WTC11 (cell line): ENCODE data around the gene UMODL1. TPM values are rescaled to one million over a fixed set of nuclear protein-coding genes. Genes with fewer than 3 reads are reported as not detected.

Experiments
- ATAC-seq: fragments of 200-7000 bp; cut with Tn5 transposase; 2 replicates; pipeline ENCODE4 v1.10.0; 2021; ENCODE audit warnings: mild to moderate bottlenecking, moderate library complexity
- CTCF ChIA-PET: fragments of 300-600 bp; sonication (Branson Sonifier 250); formaldehyde crosslinking; loops from one replicate; lab custom pipeline; 2021; ENCODE audit warnings: antibody characterized with exemption; lab: Charles Lee
- POLR2A ChIA-PET: fragments of 350-600 bp; sonication (Branson Sonifier 250); formaldehyde crosslinking; loops from one replicate; lab custom pipeline; 2021; ENCODE audit warnings: antibody characterized with exemption; lab: Charles Lee
- DNase-seq: peaks from one replicate; pipeline ENCODE4 v3.0.0; 2021; ENCODE audit warnings: low spot score
- H3K27ac Mint-ChIP-seq: 2 replicates; pipeline ENCODE4 v1.8.0; 2021; ENCODE audit warnings: mixed read lengths
- H3K27me3 Mint-ChIP-seq: 2 replicates; pipeline ENCODE4 v1.8.0; 2021; ENCODE audit warnings: low read depth, mild to moderate bottlenecking, moderate library complexity, mixed read lengths
- H3K36me3 Mint-ChIP-seq: 2 replicates; pipeline ENCODE4 v1.8.0; 2021; ENCODE audit warnings: mixed read lengths
- H3K4me1 Mint-ChIP-seq: 2 replicates; pipeline ENCODE4 v1.8.0; 2022; ENCODE audit warnings: mixed read lengths
- H3K4me3 Mint-ChIP-seq: 2 replicates; pipeline ENCODE4 v1.8.0; 2021; ENCODE audit warnings: mild to moderate bottlenecking, moderate library complexity, mixed read lengths
- H3K9me3 Mint-ChIP-seq: 2 replicates; pipeline ENCODE4 v1.8.0; 2021; ENCODE audit warnings: mixed read lengths
- ATF1 ChIP-seq: sonication (generic); formaldehyde crosslinking; IDR thresholded peaks from 2 replicates; pipeline ENCODE4 v1.8.1; 2023; ENCODE audit warnings: mild to moderate bottlenecking, moderate library complexity, missing genetic modification reagents
- CBFB ChIP-seq: sonication (generic); formaldehyde crosslinking; IDR thresholded peaks from 2 replicates; pipeline ENCODE4 v1.8.1; 2022; ENCODE audit warnings: mild to moderate bottlenecking, low read depth, missing genetic modification reagents
- EMX1 ChIP-seq: fragments of 250-450 bp; sonication (Bioruptor Pico); IDR thresholded peaks from 2 replicates; pipeline ENCODE4 v1.8.0; 2021; ENCODE audit warnings: mild to moderate bottlenecking
- ETV6 ChIP-seq: sonication (generic); formaldehyde crosslinking; IDR thresholded peaks from 2 replicates; pipeline ENCODE4 v1.8.1; 2022; ENCODE audit warnings: mild to moderate bottlenecking, missing genetic modification reagents
- MYBL2 ChIP-seq: sonication (generic); formaldehyde crosslinking; IDR thresholded peaks from 2 replicates; pipeline ENCODE4 v1.8.1; 2023; ENCODE audit warnings: mild to moderate bottlenecking, moderate library complexity, missing genetic modification reagents
- NFATC4 ChIP-seq: fragments of 250-450 bp; sonication (Bioruptor Pico); IDR thresholded peaks from 2 replicates; pipeline ENCODE4 v1.9.0; 2021; ENCODE audit warnings: mild to moderate bottlenecking
- NFYB ChIP-seq: sonication (generic); formaldehyde crosslinking; conservative IDR thresholded peaks from 2 replicates; pipeline ENCODE4 v1.8.0; 2022; ENCODE audit warnings: low read depth, missing genetic modification reagents
- NR1H2 ChIP-seq: sonication (generic); formaldehyde crosslinking; IDR thresholded peaks from 2 replicates; pipeline ENCODE4 v1.9.0; 2021; ENCODE audit warnings: mild to moderate bottlenecking, moderate library complexity, missing genetic modification reagents
- NR3C1 ChIP-seq: sonication (generic); formaldehyde crosslinking; conservative IDR thresholded peaks from 2 replicates; pipeline ENCODE4 v1.8.1; 2023; ENCODE audit warnings: low read depth, mild to moderate bottlenecking, missing genetic modification reagents
- PRRX2 ChIP-seq: fragments of 250-450 bp; sonication (Bioruptor Pico); IDR thresholded peaks from 2 replicates; pipeline ENCODE4 v1.8.0; 2021; ENCODE audit warnings: mild to moderate bottlenecking
- TEAD4 ChIP-seq: sonication (generic); formaldehyde crosslinking; IDR thresholded peaks from 2 replicates; pipeline ENCODE4 v1.8.0; 2022; ENCODE audit warnings: mild to moderate bottlenecking, missing genetic modification reagents
- ZBTB21 ChIP-seq: sonication (generic); formaldehyde crosslinking; IDR thresholded peaks from 2 replicates; pipeline ENCODE4 v1.8.1; 2023; ENCODE audit warnings: mild to moderate bottlenecking, missing genetic modification reagents, borderline replicate concordance
- ZNF423 ChIP-seq: fragments of 250-450 bp; sonication (Bioruptor Pico); IDR thresholded peaks from 2 replicates; pipeline ENCODE4 v2.1.2; 2022; ENCODE audit warnings: mild to moderate bottlenecking, moderate library complexity
- total RNA-seq: library from RNA; stranded (reverse); gene quantifications from 3 replicates; pipeline ENCODE4 v1.2.3, GENCODE V29; 2021
- TF ChIP-seq, protein P1 (sequence below): sonication (generic); formaldehyde crosslinking; IDR thresholded peaks from 2 replicates; pipeline ENCODE4 v1.8.1; 2023; ENCODE audit warnings: mild to moderate bottlenecking, missing genetic modification reagents, borderline replicate concordance
- TF ChIP-seq, protein P2 (sequence below): sonication (generic); formaldehyde crosslinking; IDR thresholded peaks from 2 replicates; pipeline ENCODE4 v1.8.1; 2023; ENCODE audit warnings: mild to moderate bottlenecking, missing genetic modification reagents, moderate library complexity
- TF ChIP-seq, protein P3 (sequence below): sonication (generic); formaldehyde crosslinking; IDR thresholded peaks from 2 replicates; pipeline ENCODE4 v1.8.0; 2022; ENCODE audit warnings: mild to moderate bottlenecking, missing genetic modification reagents
- TF ChIP-seq, protein P4 (sequence below): fragments of 200-600 bp; IDR thresholded peaks from 2 replicates; pipeline ENCODE4 v1.8.0; 2022; ENCODE audit warnings: antibody characterized with exemption
- TF ChIP-seq, protein P5 (sequence below): sonication (generic); formaldehyde crosslinking; IDR thresholded peaks from 2 replicates; pipeline ENCODE4 v1.8.0; 2023; ENCODE audit warnings: missing genetic modification reagents, mild to moderate bottlenecking, borderline replicate concordance

Gene UMODL1
- total RNA-seq, 1 experiment from 2014 or later: not detected

DNA sequence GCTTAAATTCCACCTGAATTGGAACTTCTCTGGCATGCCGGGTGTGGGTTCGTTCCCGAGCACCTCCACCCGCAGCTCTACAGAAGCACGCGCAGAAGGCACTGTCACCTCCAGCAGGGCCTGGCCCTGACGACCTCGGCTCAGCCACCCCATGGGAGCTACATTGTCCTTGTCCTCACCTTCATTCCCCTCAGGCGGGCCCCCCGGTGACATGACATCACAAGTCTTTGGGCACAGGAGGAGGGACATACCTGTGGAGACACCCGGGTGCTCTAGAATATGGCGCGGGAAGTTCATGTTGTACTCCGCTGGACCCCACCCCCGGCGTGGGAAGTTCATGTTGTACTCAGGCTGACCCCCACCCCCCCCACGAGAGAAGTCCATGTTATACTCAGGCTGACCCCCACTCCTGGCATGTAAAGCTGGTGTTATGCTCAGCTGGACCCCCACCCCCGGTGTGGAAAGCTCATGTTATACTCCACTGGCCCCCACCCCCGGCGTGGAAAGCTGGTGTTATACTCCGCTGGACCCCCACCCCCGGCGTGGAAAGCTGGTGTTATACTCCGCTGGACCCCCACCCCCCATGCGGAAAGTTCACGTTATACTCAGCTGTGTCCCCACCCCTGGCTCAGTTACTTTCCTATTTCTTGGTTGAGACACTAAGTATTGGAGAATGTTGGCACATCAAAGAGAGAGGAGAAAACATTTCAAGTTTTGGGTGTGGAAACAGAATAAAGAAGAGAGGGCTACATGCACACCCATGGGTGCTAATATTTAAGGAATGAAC is 37.6 kb downstream of the UMODL1 start (continued):
- TF ChIP-seq, protein P1, sequence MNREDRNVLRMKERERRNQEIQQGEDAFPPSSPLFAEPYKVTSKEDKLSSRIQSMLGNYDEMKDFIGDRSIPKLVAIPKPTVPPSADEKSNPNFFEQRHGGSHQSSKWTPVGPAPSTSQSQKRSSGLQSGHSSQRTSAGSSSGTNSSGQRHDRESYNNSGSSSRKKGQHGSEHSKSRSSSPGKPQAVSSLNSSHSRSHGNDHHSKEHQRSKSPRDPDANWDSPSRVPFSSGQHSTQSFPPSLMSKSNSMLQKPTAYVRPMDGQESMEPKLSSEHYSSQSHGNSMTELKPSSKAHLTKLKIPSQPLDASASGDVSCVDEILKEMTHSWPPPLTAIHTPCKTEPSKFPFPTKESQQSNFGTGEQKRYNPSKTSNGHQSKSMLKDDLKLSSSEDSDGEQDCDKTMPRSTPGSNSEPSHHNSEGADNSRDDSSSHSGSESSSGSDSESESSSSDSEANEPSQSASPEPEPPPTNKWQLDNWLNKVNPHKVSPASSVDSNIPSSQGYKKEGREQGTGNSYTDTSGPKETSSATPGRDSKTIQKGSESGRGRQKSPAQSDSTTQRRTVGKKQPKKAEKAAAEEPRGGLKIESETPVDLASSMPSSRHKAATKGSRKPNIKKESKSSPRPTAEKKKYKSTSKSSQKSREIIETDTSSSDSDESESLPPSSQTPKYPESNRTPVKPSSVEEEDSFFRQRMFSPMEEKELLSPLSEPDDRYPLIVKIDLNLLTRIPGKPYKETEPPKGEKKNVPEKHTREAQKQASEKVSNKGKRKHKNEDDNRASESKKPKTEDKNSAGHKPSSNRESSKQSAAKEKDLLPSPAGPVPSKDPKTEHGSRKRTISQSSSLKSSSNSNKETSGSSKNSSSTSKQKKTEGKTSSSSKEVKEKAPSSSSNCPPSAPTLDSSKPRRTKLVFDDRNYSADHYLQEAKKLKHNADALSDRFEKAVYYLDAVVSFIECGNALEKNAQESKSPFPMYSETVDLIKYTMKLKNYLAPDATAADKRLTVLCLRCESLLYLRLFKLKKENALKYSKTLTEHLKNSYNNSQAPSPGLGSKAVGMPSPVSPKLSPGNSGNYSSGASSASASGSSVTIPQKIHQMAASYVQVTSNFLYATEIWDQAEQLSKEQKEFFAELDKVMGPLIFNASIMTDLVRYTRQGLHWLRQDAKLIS: no peak
- TF ChIP-seq, protein P2, sequence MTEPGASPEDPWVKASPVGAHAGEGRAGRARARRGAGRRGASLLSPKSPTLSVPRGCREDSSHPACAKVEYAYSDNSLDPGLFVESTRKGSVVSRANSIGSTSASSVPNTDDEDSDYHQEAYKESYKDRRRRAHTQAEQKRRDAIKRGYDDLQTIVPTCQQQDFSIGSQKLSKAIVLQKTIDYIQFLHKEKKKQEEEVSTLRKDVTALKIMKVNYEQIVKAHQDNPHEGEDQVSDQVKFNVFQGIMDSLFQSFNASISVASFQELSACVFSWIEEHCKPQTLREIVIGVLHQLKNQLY (CRISPR knock-in tag): no peak
- TF ChIP-seq ATF1 (no peak), TEAD4 (CRISPR knock-in tag) (no peak), CBFB (no peak), NFYB (CRISPR knock-in tag) (no peak)
- TF ChIP-seq, protein P3, sequence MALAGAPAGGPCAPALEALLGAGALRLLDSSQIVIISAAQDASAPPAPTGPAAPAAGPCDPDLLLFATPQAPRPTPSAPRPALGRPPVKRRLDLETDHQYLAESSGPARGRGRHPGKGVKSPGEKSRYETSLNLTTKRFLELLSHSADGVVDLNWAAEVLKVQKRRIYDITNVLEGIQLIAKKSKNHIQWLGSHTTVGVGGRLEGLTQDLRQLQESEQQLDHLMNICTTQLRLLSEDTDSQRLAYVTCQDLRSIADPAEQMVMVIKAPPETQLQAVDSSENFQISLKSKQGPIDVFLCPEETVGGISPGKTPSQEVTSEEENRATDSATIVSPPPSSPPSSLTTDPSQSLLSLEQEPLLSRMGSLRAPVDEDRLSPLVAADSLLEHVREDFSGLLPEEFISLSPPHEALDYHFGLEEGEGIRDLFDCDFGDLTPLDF (CRISPR knock-in tag): no peak
- TF ChIP-seq, protein P4, sequence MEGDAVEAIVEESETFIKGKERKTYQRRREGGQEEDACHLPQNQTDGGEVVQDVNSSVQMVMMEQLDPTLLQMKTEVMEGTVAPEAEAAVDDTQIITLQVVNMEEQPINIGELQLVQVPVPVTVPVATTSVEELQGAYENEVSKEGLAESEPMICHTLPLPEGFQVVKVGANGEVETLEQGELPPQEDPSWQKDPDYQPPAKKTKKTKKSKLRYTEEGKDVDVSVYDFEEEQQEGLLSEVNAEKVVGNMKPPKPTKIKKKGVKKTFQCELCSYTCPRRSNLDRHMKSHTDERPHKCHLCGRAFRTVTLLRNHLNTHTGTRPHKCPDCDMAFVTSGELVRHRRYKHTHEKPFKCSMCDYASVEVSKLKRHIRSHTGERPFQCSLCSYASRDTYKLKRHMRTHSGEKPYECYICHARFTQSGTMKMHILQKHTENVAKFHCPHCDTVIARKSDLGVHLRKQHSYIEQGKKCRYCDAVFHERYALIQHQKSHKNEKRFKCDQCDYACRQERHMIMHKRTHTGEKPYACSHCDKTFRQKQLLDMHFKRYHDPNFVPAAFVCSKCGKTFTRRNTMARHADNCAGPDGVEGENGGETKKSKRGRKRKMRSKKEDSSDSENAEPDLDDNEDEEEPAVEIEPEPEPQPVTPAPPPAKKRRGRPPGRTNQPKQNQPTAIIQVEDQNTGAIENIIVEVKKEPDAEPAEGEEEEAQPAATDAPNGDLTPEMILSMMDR: no peak

DNA sequence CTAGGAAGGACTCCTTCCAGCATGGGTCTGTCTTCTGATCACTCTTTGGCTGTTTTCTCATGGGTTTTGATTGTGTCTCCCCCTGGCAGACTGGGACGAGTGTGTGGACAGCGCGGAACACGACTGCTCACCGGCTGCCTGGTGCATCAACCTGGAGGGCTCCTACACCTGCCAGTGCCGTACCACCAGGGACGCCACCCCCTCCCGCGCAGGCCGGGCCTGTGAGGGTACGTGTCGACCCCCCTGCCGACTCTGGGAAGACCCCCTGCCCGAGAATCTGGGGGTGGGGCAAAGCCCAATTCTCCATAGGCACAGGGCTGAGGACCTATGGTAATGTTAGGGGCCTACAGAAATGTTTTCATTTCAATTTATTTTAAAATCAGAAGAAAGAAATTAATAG is 38.4 kb downstream of the UMODL1 start:
- TF ChIP-seq ETV6 (CRISPR knock-in tag) (no peak), MYBL2 (no peak), EMX1 (CRISPR knock-in tag) (no peak), PRRX2 (CRISPR knock-in tag) (no peak), ZBTB21 (CRISPR knock-in tag) (no peak), NR1H2 (no peak), ZNF423 (no peak), NFATC4 (CRISPR knock-in tag) (no peak), NR3C1 (CRISPR knock-in tag) (no peak)
- TF ChIP-seq, protein P5, sequence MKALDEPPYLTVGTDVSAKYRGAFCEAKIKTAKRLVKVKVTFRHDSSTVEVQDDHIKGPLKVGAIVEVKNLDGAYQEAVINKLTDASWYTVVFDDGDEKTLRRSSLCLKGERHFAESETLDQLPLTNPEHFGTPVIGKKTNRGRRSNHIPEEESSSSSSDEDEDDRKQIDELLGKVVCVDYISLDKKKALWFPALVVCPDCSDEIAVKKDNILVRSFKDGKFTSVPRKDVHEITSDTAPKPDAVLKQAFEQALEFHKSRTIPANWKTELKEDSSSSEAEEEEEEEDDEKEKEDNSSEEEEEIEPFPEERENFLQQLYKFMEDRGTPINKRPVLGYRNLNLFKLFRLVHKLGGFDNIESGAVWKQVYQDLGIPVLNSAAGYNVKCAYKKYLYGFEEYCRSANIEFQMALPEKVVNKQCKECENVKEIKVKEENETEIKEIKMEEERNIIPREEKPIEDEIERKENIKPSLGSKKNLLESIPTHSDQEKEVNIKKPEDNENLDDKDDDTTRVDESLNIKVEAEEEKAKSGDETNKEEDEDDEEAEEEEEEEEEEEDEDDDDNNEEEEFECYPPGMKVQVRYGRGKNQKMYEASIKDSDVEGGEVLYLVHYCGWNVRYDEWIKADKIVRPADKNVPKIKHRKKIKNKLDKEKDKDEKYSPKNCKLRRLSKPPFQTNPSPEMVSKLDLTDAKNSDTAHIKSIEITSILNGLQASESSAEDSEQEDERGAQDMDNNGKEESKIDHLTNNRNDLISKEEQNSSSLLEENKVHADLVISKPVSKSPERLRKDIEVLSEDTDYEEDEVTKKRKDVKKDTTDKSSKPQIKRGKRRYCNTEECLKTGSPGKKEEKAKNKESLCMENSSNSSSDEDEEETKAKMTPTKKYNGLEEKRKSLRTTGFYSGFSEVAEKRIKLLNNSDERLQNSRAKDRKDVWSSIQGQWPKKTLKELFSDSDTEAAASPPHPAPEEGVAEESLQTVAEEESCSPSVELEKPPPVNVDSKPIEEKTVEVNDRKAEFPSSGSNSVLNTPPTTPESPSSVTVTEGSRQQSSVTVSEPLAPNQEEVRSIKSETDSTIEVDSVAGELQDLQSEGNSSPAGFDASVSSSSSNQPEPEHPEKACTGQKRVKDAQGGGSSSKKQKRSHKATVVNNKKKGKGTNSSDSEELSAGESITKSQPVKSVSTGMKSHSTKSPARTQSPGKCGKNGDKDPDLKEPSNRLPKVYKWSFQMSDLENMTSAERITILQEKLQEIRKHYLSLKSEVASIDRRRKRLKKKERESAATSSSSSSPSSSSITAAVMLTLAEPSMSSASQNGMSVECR (CRISPR knock-in tag): no peak
- POLR2A ChIA-PET: no interaction called here
- H3K4me3 Mint-ChIP-seq: no peak overlapping the region

More for the DNA sequence above, 38.4 kb downstream of the UMODL1 start:
- H3K27me3 Mint-ChIP-seq: no peaks in the 10 kb centered on the region
- ATAC-seq: no peak
- H3K36me3 Mint-ChIP-seq: no peaks in the 10 kb centered on the region
- no peaks in the 10 kb centered on the region for H3K9me3 Mint-ChIP-seq
- peaks cover 2% of the 10 kb centered on the region; the same call in 1 of the 2 replicates for H3K4me1 Mint-ChIP-seq
- no peak for DNase-seq
- no peak overlapping the region for H3K27ac Mint-ChIP-seq
- CTCF ChIA-PET: interaction anchor here (0.6 to 4.0 kb wide), 2 partner anchors 7 to 12 kb away, joined by 3 to 40 read pairs; no protein-coding TSS in a partner anchor
